H1 (cell line): Measurements from ENCODE around the gene HPD. TPM values are rescaled to one million over a fixed set of nuclear protein-coding genes. Genes with fewer than 3 reads are reported as not detected.
"Not testable (repeated sequence)": the region's sequence is repeated elsewhere in the genome, so short reads cannot be mapped to it uniquely, and the experiment has no call there.

Source experiments
- CTCF ChIA-PET: fragments of 300-600 bp; sonication (Branson Sonifier 250); formaldehyde crosslinking; loops from one replicate; lab custom pipeline; 2021; ENCODE audit not compliant: partially characterized antibody; lab: Charles Lee
- POLR2A ChIA-PET: fragments of 300-600 bp; sonication (Branson Sonifier 250); formaldehyde crosslinking; loops from one replicate; lab custom pipeline; 2021; ENCODE audit warnings: inconsistent platforms; ENCODE audit not compliant: partially characterized antibody; lab: Charles Lee
- DNase-seq, 2 experiments: peaks; one replicate each; pipeline versions ENCODE4 v3.0.0 to v3.0.0-alpha.2; 2010 to 2022; ENCODE audit warnings: low spot score in 2 of 2, low read depth in 1 of 2, mixed read lengths in 1 of 2
- FAIRE-seq: peaks from 2 replicates; lab custom pipeline; 2011; peaks lifted over from hg19 to GRCh38; lab: Jason Lieb, UNC
- H2AFZ ChIP-seq: 2 replicates; pipeline ENCODE4 v1.8.1; 2012; ENCODE audit warnings: low read length, inconsistent platforms
- H2AK5ac ChIP-seq: 2 replicates; pipeline ENCODE4 v1.6.1; 2013; ENCODE audit warnings: low read depth, low read length
- H2BK120ac ChIP-seq: replicated peaks from 2 replicates; pipeline ENCODE3; 2013; ENCODE audit warnings: low read depth, low read length, inconsistent platforms
- H2BK12ac ChIP-seq: 2 replicates; pipeline ENCODE4 v1.6.1; 2013; ENCODE audit warnings: low read depth, low read length
- H2BK15ac ChIP-seq: 2 replicates; pipeline ENCODE4 v1.6.1; 2013; ENCODE audit warnings: low read length
- H2BK20ac ChIP-seq: 2 replicates; pipeline ENCODE4 v1.6.1; 2013; ENCODE audit warnings: low read length
- H2BK5ac ChIP-seq: 2 replicates; pipeline ENCODE4 v1.6.1; 2013; ENCODE audit warnings: low read depth, low read length
- H3K14ac ChIP-seq: 2 replicates; pipeline ENCODE4 v1.6.1; 2013; ENCODE audit warnings: inconsistent platforms; ENCODE audit not compliant: insufficient read length
- H3K18ac ChIP-seq: 2 replicates; pipeline ENCODE4 v1.6.1; 2013; ENCODE audit warnings: low read length; ENCODE audit errors: extremely low read depth
- H3K23ac ChIP-seq: 2 replicates; pipeline ENCODE4 v1.6.1; 2013; ENCODE audit warnings: inconsistent platforms; ENCODE audit not compliant: insufficient read length
- H3K23me2 ChIP-seq: 2 replicates; pipeline ENCODE4 v1.6.1; 2013; ENCODE audit warnings: low read depth, low read length
- H3K27ac ChIP-seq: 2 replicates; pipeline ENCODE4 v1.6.1; 2011; ENCODE audit warnings: low read depth, low read length, inconsistent platforms
- H3K27me3 ChIP-seq, 4 experiments: replicated peaks in 1 of 4; 1 replicate in 1 of 4; 2 replicates in 3 of 4; pipeline versions ENCODE4 v1.6.1 to v1.8.1; 2011 to 2013; ENCODE audit warnings: low read length in 3 of 4, mild to moderate bottlenecking in 3 of 4, inconsistent platforms in 2 of 4, mixed read lengths in 2 of 4, moderate library complexity in 1 of 4; ENCODE audit not compliant: control insufficient read depth in 3 of 4, insufficient read depth in 3 of 4; ENCODE audit errors: extremely low read depth in 1 of 4
- H3K36me3 ChIP-seq, 4 experiments: 2 replicates each; pipeline versions ENCODE4 v1.6.1 to v1.8.1; 2011 to 2013; ENCODE audit warnings: mild to moderate bottlenecking in 4 of 4, low read length in 3 of 4, moderate library complexity in 2 of 4, control low read depth in 1 of 4, inconsistent platforms in 1 of 4; ENCODE audit not compliant: insufficient read depth in 4 of 4, control insufficient read depth in 2 of 4
- H3K4ac ChIP-seq: replicated peaks from 2 replicates; pipeline ENCODE3; 2013; ENCODE audit warnings: low read length, low read depth, mixed read lengths, inconsistent platforms; ENCODE audit not compliant: insufficient read length
- H3K4me1 ChIP-seq, 4 experiments: replicated peaks in 1 of 4; 1 replicate in 1 of 4; 2 replicates in 3 of 4; pipeline versions ENCODE4 v1.6.1 to v1.8.1; 2011 to 2013; ENCODE audit warnings: low read length in 3 of 4, inconsistent platforms in 2 of 4, mixed read lengths in 1 of 4; ENCODE audit not compliant: insufficient read depth in 4 of 4, control insufficient read depth in 3 of 4
- H3K4me2 ChIP-seq, 2 experiments: 2 replicates each; pipeline versions ENCODE4 v1.6.1 to v1.8.1; 2011 to 2013; ENCODE audit warnings: low read depth in 2 of 2, low read length in 2 of 2, control low read depth in 1 of 2, inconsistent platforms in 1 of 2, mild to moderate bottlenecking in 1 of 2; ENCODE audit not compliant: insufficient read depth in 1 of 2
- H3K4me3 ChIP-seq, 4 experiments: fragments of 200-600, 300-600 bp in 1 of 4; sonication (generic), shearing (Covaris generic), sonication (Bioruptor Twin) in 1 of 4; 2 replicates each; pipeline versions ENCODE4 v1.5.1 to v1.8.1; 2011 to 2016; ENCODE audit warnings: low read length in 4 of 4, low read depth in 3 of 4, control low read depth in 2 of 4, inconsistent platforms in 2 of 4, mild to moderate bottlenecking in 2 of 4, mixed read lengths in 1 of 4, moderate library complexity in 1 of 4; ENCODE audit not compliant: insufficient read depth in 2 of 4; ENCODE audit errors: extremely low read depth in 1 of 4
- H3K56ac ChIP-seq: replicated peaks from 2 replicates; pipeline ENCODE3; 2013; ENCODE audit warnings: low read depth, mild to moderate bottlenecking, mixed read lengths, low read length, inconsistent platforms; ENCODE audit not compliant: insufficient read length
- H3K79me1 ChIP-seq: 2 replicates; pipeline ENCODE4 v1.6.1; 2013; ENCODE audit warnings: low read depth, low read length, control low read depth
- H3K79me2 ChIP-seq, 2 experiments: 2 replicates each; pipeline versions ENCODE4 v1.6.1 to v1.8.1; 2012 to 2013; ENCODE audit warnings: low read length in 2 of 2, mild to moderate bottlenecking in 2 of 2, inconsistent platforms in 1 of 2; ENCODE audit not compliant: insufficient read depth in 2 of 2, control insufficient read depth in 1 of 2
- H3K9ac ChIP-seq, 4 experiments: replicated peaks in 1 of 4; 1 replicate in 1 of 4; 2 replicates in 3 of 4; pipeline versions ENCODE4 v1.6.1 to v1.8.1; 2011 to 2013; ENCODE audit warnings: low read depth in 3 of 4, low read length in 3 of 4, control low read depth in 2 of 4, mild to moderate bottlenecking in 2 of 4, moderate library complexity in 2 of 4, inconsistent platforms in 1 of 4; ENCODE audit errors: extremely low read depth in 1 of 4
- H3K9me3 ChIP-seq, 2 experiments: 2 replicates each; pipeline versions ENCODE4 v1.6.1 to v1.8.1; 2012 to 2013; ENCODE audit warnings: mild to moderate bottlenecking in 2 of 2, moderate library complexity in 2 of 2, control low read depth in 1 of 2, inconsistent platforms in 1 of 2, low read depth in 1 of 2, low read length in 1 of 2, mixed read lengths in 1 of 2; ENCODE audit not compliant: insufficient read depth in 2 of 2
- H4K20me1 ChIP-seq, 2 experiments: replicated peaks in 1 of 2; 2 replicates each; pipeline versions ENCODE3 to v1.8.1; 2011 to 2013; ENCODE audit warnings: inconsistent platforms in 2 of 2, low read length in 2 of 2, mild to moderate bottlenecking in 1 of 2; ENCODE audit not compliant: insufficient read depth in 2 of 2, control insufficient read depth in 1 of 2
- H4K5ac ChIP-seq: 2 replicates; pipeline ENCODE4 v1.6.1; 2013; ENCODE audit warnings: low read length, low read depth, mixed read lengths, inconsistent platforms; ENCODE audit not compliant: insufficient read length
- H4K8ac ChIP-seq: 2 replicates; pipeline ENCODE4 v1.8.0; 2013; ENCODE audit warnings: mild to moderate bottlenecking, moderate library complexity, low read length, inconsistent platforms; ENCODE audit not compliant: insufficient read depth; ENCODE audit errors: extremely low read depth
- H4K91ac ChIP-seq: replicated peaks from 2 replicates; pipeline ENCODE3; 2013; ENCODE audit warnings: low read length, mixed read lengths, inconsistent platforms; ENCODE audit not compliant: insufficient read length
- WGBS, 2 experiments: shearing (Covaris generic) in 1 of 2; methylation state at CpG; one replicate each; pipeline versions ENCODE4 v1.1.6 to v1.1.7; 2013 to 2015; ENCODE audit warnings: low lambda C conversion rate in 2 of 2, mixed read lengths in 2 of 2, inconsistent platforms in 1 of 2, low coverage in 1 of 2, missing lambda C conversion rate in 1 of 2; ENCODE audit not compliant: insufficient replicate concordance in 2 of 2, insufficient coverage in 1 of 2, insufficient read length in 1 of 2; ENCODE audit errors: extremely low coverage in 1 of 2, missing lambda C conversion rate in 1 of 2; 5-methylcytosine and 5-hydroxymethylcytosine counted together
- polyA plus RNA-seq, 7 experiments: library from polyadenylated mRNA; depleted of rRNA in 3 of 7; stranded (reverse) in 5 of 7; unstranded in 2 of 7; fragments of >200 nt in 5 of 7; fragments of 200-250 nt in 2 of 7; gene quantifications; 1 replicate in 5 of 7; 2 replicates in 1 of 7; 4 replicates in 1 of 7; pipeline versions ENCODE4 v1.2.1 to v1.2.3, GENCODE V29; 2011 to 2013; ENCODE audit warnings: missing spikeins in 2 of 7, mixed read lengths in 2 of 7
- total RNA-seq: library from RNA; stranded (reverse); fragmentation: NEBNext Ultra II Directional; extraction: Animal tissue kit (Norgen Biotek cat#: 25700); gene quantifications from 2 replicates; pipeline ENCODE4 v1.2.1, GENCODE V29; 2021

HPD gene
- total and polyA plus RNA-seq, 2 of the 8 experiments (the other 6 are each of a cell fraction or from before 2014, with no cell fraction given), result 0.48 to 0.56 TPM

- H3K4me2 ChIP-seq, DNase-seq, H3K56ac ChIP-seq, H2AK5ac ChIP-seq, H3K79me2 ChIP-seq, H4K20me1 ChIP-seq, H3K14ac ChIP-seq, H4K8ac ChIP-seq, H3K18ac ChIP-seq, H3K27ac ChIP-seq, H3K36me3 ChIP-seq, H2BK5ac ChIP-seq, H3K4me3 ChIP-seq, H3K27me3 ChIP-seq, H3K4ac ChIP-seq, H3K9ac ChIP-seq, H3K79me1 ChIP-seq, H4K91ac ChIP-seq, H2BK15ac ChIP-seq, H2BK12ac ChIP-seq, H3K23ac ChIP-seq, H3K9me3 ChIP-seq, H3K4me1 ChIP-seq, FAIRE-seq, H2BK120ac ChIP-seq, H4K5ac ChIP-seq, H3K23me2 ChIP-seq, H2BK20ac ChIP-seq, H2AFZ ChIP-seq: not testable (repeated sequence)
- ChIA-PET POLR2A (interaction anchor here (1.1 kb wide), 1 partner anchor 13 kb away, joined by 3 read pairs; no protein-coding TSS in a partner anchor), CTCF (interaction anchor here (0.7 to 1.8 kb wide), 4 partner anchors 8 to 75 kb away, joined by 3 to 5 read pairs (median 4); partner anchors contain the start of gene RHOF)
- WGBS, 2 experiments, result 92% methylated on average over 8 of the region's 8 CpGs; no CpG with 5 or more reads in 1 of the 2 experiments
These were observed 10.6 kb upstream of the HPD start for GRCh38 chr12:121869229-121869628.
